ENCODE results near the gene CYP26B1.

CYP26B1 gene

DNA sequence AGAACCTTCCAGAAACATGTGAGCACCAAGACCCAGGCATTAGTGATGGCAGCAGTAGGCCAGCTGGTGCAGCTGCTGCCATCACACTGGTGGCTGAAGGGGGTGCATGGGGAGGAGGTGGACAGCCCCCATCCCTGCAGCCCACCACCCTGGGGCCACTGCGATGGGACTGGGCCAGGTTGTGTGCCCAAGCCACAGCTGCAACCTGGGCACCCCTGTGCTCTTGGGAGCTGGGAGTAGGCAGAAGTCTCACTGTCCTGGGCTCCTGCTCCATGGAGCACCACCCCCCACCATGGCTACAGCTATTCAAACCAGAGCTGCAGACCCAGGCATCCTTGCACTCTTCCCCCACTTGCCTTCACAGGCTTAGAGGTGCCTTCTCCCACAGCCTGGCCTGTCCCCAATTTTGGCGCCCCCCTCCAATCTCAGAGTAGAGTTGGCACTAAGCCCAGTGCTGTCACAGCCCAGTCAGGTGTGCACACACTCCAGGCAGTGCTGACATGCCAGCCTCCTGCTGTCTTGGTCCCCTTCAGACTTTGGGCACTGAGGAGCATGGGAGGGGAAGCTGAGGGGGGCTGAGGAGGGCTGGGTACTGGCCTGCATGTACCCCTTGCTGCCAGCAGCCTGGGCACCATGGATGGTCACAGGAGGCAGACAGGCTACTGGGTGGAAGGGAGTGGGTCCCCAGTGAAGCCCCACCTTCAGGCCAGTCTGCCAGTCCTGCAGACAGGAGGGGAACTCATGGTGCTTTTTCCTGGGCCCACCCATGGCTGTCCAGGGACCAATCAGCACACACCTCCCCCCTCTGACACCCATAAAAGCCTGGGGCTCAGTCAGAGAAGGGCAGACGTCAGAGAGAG lies 67.1 kb downstream of the CYP26B1 start:
- H3K4me1 ChIP-seq (ENCODE audit: control insufficient read depth, insufficient read depth, low read length): no peaks in the 10 kb centered on the region
- no peaks in the 10 kb centered on the region for H3K36me3 ChIP-seq (ENCODE audit: control insufficient read depth in 2 of 2, insufficient read depth in 2 of 2, low read length in 2 of 2)
- H3K27ac ChIP-seq (ENCODE audit: low read length): no peak overlapping the region
- no peak overlapping the region for H3K4me3 ChIP-seq (ENCODE audit: low read length in 2 of 2)
- no peak overlapping the region for H3K9ac ChIP-seq (ENCODE audit: low read length in 2 of 2)
- no peaks in the 10 kb centered on the region for H3K9me3 ChIP-seq (ENCODE audit: control insufficient read depth in 2 of 2, low read length in 2 of 2)
- H3K27me3 ChIP-seq (ENCODE audit: control insufficient read depth in 1 of 2, insufficient read depth in 2 of 2, low read length in 2 of 2): peaks cover 0 to 7% of the 10 kb centered on the region in 2 donors
